ENCODE measurements around the gene AUTS2. TPM values are rescaled to one million over a fixed set of nuclear protein-coding genes. Genes with fewer than 3 reads are reported as not detected.

The AUTS2 gene
- total RNA-seq, 1 donor from 2014 or later, result 9.9 TPM

DNA sequence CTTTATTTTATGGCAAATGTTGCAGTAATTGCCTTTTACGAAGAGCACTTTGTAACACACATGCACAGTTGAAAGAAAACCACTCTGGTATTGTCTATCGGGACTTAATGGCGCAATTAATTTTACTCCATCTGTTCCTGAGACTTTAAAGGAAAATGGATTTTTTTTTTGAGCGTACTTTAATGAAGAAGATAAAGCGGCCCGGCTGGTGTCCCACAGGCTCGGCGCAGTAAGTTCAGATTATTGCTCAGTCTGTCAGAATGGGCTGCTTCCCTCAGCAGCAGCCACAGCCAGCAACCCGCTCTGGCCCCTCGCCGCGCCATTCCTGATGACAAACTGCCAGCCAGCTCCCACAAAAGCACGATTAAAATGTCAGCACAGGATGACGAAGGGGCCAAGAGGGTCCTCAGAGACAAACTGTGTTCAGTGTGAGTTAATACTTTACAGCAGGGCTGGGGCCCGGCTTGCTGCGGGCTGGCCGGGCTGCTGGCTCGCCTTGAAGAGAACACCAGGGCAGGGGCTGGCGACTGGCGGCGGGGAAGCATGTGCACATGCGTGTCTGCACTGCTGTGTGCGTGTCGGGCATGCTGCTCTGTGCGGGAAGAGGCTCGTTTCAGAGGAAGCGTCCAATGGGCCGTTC lies 1032.7 kb downstream of the AUTS2 start:
- no peaks in the 10 kb centered on the region for H3K36me3 ChIP-seq (ENCODE audit: control insufficient read depth, insufficient read depth, low read length)
- H3K4me3 ChIP-seq (ENCODE audit: low read depth, low read length), result no peak overlapping the region
- no peak for DNase-seq (ENCODE audit: low read depth)
- H3K27me3 ChIP-seq (ENCODE audit: control insufficient read depth, insufficient read depth, low read length), result peaks cover 4% of the 10 kb centered on the region
- TF ChIP-seq, protein P1, sequence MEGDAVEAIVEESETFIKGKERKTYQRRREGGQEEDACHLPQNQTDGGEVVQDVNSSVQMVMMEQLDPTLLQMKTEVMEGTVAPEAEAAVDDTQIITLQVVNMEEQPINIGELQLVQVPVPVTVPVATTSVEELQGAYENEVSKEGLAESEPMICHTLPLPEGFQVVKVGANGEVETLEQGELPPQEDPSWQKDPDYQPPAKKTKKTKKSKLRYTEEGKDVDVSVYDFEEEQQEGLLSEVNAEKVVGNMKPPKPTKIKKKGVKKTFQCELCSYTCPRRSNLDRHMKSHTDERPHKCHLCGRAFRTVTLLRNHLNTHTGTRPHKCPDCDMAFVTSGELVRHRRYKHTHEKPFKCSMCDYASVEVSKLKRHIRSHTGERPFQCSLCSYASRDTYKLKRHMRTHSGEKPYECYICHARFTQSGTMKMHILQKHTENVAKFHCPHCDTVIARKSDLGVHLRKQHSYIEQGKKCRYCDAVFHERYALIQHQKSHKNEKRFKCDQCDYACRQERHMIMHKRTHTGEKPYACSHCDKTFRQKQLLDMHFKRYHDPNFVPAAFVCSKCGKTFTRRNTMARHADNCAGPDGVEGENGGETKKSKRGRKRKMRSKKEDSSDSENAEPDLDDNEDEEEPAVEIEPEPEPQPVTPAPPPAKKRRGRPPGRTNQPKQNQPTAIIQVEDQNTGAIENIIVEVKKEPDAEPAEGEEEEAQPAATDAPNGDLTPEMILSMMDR (IDR thresholded peaks at IDR 0.05; ENCODE audit: insufficient read depth, low read length, poor library complexity, severe bottlenecking), result no peak

DNA sequence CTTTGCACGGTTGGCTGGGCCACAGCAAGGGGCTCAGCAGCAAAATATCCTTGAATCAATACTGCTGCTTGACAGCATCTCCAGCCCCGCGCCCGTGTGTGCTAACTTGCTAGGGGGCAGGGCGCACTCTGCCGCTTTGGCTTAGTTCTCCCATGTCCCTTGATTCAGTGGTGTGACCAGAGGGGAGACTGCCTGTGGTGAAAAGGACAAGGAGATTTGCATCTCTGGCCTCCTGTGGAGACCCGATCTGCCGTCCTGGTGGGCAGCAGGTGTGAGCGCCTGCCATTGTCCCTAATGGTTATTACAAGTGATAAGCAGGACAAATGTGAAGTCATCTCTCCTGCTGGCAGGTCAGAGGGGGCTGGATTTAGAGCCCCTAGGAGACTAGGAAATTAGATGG lies 1033.4 kb downstream of the AUTS2 start:
- Histone ChIP-seq H3K4me3 (ENCODE audit: low read depth, low read length) (no peak overlapping the region), H3K27me3 (ENCODE audit: control insufficient read depth, insufficient read depth, low read length) (peaks cover 4% of the 10 kb centered on the region)
- TF ChIP-seq, protein P1 (IDR thresholded peaks at IDR 0.05; ENCODE audit: insufficient read depth, low read length, poor library complexity, severe bottlenecking), result no peak

DNA sequence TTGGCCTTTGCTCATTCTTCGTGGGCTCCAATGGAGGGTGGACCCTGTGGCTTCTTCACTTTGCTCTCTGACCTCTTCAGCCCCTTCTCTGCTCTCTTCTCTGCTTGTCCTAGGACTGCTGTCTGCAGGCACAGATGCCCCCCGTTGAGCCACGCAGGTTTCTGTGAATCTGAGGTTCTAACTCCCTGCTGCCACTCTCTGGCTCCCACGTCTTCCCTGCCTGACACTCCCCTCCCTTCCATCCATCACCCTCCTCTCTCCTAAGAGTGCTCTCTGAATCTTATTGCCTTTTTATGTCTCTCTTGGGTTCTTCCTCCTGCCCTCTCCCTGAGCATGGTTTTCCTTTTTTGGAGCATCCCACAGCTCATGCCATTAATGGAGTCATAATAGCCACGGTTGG lies 1034.1 kb downstream of the AUTS2 start:
- TF ChIP-seq, protein P1 (IDR thresholded peaks at IDR 0.05; ENCODE audit: insufficient read depth, low read length, poor library complexity, severe bottlenecking), result no peak
- Histone ChIP-seq H3K36me3 (ENCODE audit: control insufficient read depth, insufficient read depth, low read length) (no peaks in the 10 kb centered on the region), H3K27me3 (ENCODE audit: control insufficient read depth, insufficient read depth, low read length) (peaks cover 4% of the 10 kb centered on the region), H3K4me3 (ENCODE audit: low read depth, low read length) (no peak overlapping the region)
- DNase-seq (ENCODE audit: low read depth), result no peak

More for the DNA sequence above, 1033.4 kb downstream of the AUTS2 start:
- no peak for DNase-seq (ENCODE audit: low read depth)
- no peaks in the 10 kb centered on the region for H3K36me3 ChIP-seq (ENCODE audit: control insufficient read depth, insufficient read depth, low read length)

DNA sequence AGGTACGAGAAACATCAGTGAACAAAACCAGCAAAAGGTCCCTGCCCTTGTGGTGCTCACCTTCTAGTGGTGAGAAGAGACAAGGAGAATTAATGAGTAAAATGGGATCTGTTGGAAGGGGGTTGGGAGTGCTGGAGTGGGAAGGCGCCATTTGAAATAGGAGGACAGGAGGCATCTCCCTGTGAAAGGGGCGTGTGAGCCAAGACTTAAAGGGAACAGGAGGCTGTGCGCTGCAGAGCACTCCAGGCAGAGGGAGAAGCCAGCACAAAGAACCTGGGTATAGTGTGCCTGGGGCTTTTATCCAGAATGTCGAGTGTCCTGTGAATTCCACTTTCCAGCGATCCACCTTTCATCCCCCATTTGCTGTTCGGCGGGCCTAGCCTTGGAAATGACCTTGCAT lies 1035.8 kb downstream of the AUTS2 start:
- peaks cover 4% of the 10 kb centered on the region for H3K27me3 ChIP-seq (ENCODE audit: control insufficient read depth, insufficient read depth, low read length)
- no peak overlapping the region for H3K4me3 ChIP-seq (ENCODE audit: low read depth, low read length)
- no peak for DNase-seq (ENCODE audit: low read depth)
- H3K36me3 ChIP-seq (ENCODE audit: control insufficient read depth, insufficient read depth, low read length), result no peaks in the 10 kb centered on the region
- TF ChIP-seq, protein P1 (IDR thresholded peaks at IDR 0.05; ENCODE audit: insufficient read depth, low read length, poor library complexity, severe bottlenecking), result no peak

DNA sequence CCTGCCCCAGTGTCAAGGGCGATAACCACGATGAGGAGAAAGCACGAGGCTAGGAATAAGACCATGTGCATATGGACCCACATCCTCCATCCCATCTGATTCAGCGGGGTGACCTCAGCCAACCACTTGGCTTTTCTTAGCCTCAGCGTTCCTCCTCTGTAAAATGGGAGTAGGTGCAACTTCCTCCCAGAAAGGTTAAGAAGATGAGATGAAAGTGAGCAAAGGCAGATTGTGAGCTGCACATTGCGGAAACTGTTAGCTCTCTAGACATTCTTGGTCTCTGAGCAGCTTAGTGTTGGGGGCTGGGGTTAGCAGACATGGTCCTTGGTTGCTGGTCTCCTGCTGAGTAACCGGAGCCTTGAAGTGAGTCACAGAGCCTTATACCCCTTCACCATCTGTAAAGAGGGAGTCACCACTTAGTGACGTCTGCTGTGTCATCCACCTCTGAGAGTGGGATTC lies 1036.4 kb downstream of the AUTS2 start:
- DNase-seq (ENCODE audit: low read depth), result peak; percentile 80
- Histone ChIP-seq H3K27me3 (ENCODE audit: control insufficient read depth, insufficient read depth, low read length) (peaks cover 4% of the 10 kb centered on the region), H3K36me3 (ENCODE audit: control insufficient read depth, insufficient read depth, low read length) (no peaks in the 10 kb centered on the region), H3K4me3 (ENCODE audit: low read depth, low read length) (no peak overlapping the region)
- TF ChIP-seq, protein P1 (IDR thresholded peaks at IDR 0.05; ENCODE audit: insufficient read depth, low read length, poor library complexity, severe bottlenecking), result no peak

DNA sequence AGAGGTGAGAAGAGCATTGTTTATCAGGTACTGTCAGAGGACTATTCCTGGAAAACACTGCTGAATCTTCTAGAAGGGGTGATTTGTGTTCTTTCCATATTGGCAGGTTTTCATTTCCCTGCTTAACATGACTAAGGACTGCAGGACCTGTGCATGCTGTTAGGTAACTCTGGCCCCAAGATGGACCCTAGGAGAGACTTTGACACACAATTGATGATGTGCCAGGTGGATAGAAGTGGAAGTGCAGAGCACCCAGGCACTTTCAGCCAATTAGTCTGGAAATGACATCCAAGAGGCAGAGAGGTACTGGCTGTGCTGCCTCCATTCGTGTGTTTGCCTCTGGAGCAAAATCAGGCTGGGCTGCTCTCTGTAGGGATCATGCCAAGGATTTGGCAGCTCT lies 1037.4 kb downstream of the AUTS2 start:
- Histone ChIP-seq H3K36me3 (ENCODE audit: control insufficient read depth, insufficient read depth, low read length) (no peaks in the 10 kb centered on the region), H3K4me3 (ENCODE audit: low read depth, low read length) (no peak overlapping the region), H3K27me3 (ENCODE audit: control insufficient read depth, insufficient read depth, low read length) (peaks cover 4% of the 10 kb centered on the region)
- TF ChIP-seq, protein P1 (IDR thresholded peaks at IDR 0.05; ENCODE audit: insufficient read depth, low read length, poor library complexity, severe bottlenecking), result no peak
- no peak for DNase-seq (ENCODE audit: low read depth)

Data from kidney epithelial cell (primary cell).